ENCODE data around the gene CAMK2D.

- TF ChIP-seq CTCF (IDR thresholded peaks at IDR 0.05) (no peak), POLR2AphosphoS5 (IDR thresholded peaks at IDR 0.05) (no peak)
These were observed 4.1 kb downstream of the CAMK2D start for GRCh38 chr4:113757486-113757885.

Data from stomach (tissue), 4 donors.